PFSK-1 (cell line): Measurements from ENCODE around the gene CPHXL2.

Experiments
- FOXP2 ChIP-seq: optimal IDR thresholded peaks from 2 replicates; pipeline ENCODE3; 2011; ENCODE audit warnings: borderline replicate concordance, control low read depth, inconsistent platforms; ENCODE audit not compliant: insufficient read depth; ENCODE audit errors: extremely low read length, extremely low read depth
- POLR2AphosphoS5 ChIP-seq: IDR thresholded peaks from 2 replicates; pipeline ENCODE4 v1.6.1; 2012; ENCODE audit warnings: low read depth, mild to moderate bottlenecking, control low read depth, low read length, moderate library complexity
- REST ChIP-seq, 2 experiments: IDR thresholded peaks; 2 replicates each; pipeline versions ENCODE4 v1.6.1 to v1.8.0; 2011 to 2012; ENCODE audit warnings: low read depth in 2 of 2, low read length in 2 of 2, control low read depth in 1 of 2, inconsistent platforms in 1 of 2, mild to moderate bottlenecking in 1 of 2, moderate library complexity in 1 of 2; ENCODE audit not compliant: insufficient read depth in 1 of 2
- SIN3A ChIP-seq: IDR thresholded peaks from 2 replicates; pipeline ENCODE4 v1.6.1; 2012; ENCODE audit warnings: mild to moderate bottlenecking, low read length, moderate library complexity, borderline replicate concordance; ENCODE audit not compliant: insufficient read depth
- TAF1 ChIP-seq: IDR thresholded peaks from 2 replicates; pipeline ENCODE4 v1.6.1; 2012; ENCODE audit warnings: low read length, control low read depth, borderline replicate concordance; ENCODE audit not compliant: insufficient read depth

- TF ChIP-seq TAF1 (peak; percentile 73; the same call in 1 of the 2 replicates), SIN3A (no peak; the same call in 1 of the 2 replicates), REST (IDR thresholded peaks at IDR 0.05; ENCODE audit: insufficient read depth in 1 of 2, low read depth in 2 of 2, low read length in 2 of 2) (no peak), POLR2AphosphoS5 (peak; percentile 94), FOXP2 (peak; percentile 44)
These were observed 53.8 kb downstream of the CPHXL2 start, which contains the start of gene ADAT1 for GRCh38 chr16:75622761-75623605.
